ENCODE measurements around the gene SALL3.

Gene SALL3

GRCh38 chr18:79006106-79006795 is 26.6 kb downstream of the SALL3 start:
- no peak for DNase-seq
- H3K36me3 ChIP-seq: no peaks in the 10 kb centered on the region
- H3K4me1 ChIP-seq: no peaks in the 10 kb centered on the region
- no peak overlapping the region for H3K4me3 ChIP-seq (ENCODE audit: low read depth, low read length)
- TF ChIP-seq, protein P1, sequence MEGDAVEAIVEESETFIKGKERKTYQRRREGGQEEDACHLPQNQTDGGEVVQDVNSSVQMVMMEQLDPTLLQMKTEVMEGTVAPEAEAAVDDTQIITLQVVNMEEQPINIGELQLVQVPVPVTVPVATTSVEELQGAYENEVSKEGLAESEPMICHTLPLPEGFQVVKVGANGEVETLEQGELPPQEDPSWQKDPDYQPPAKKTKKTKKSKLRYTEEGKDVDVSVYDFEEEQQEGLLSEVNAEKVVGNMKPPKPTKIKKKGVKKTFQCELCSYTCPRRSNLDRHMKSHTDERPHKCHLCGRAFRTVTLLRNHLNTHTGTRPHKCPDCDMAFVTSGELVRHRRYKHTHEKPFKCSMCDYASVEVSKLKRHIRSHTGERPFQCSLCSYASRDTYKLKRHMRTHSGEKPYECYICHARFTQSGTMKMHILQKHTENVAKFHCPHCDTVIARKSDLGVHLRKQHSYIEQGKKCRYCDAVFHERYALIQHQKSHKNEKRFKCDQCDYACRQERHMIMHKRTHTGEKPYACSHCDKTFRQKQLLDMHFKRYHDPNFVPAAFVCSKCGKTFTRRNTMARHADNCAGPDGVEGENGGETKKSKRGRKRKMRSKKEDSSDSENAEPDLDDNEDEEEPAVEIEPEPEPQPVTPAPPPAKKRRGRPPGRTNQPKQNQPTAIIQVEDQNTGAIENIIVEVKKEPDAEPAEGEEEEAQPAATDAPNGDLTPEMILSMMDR (IDR thresholded peaks at IDR 0.05; ENCODE audit: low read depth, low read length): no peak
- peaks cover 32% of the 10 kb centered on the region for H3K27me3 ChIP-seq
- no peaks in the 10 kb centered on the region for H3K9me3 ChIP-seq

- Histone ChIP-seq H3K27me3 (peaks cover 36% of the 10 kb centered on the region), H3K36me3 (no peaks in the 10 kb centered on the region), H3K9me3 (no peaks in the 10 kb centered on the region), H3K4me1 (no peaks in the 10 kb centered on the region), H3K4me3 (ENCODE audit: low read depth, low read length) (no peak overlapping the region)
- DNase-seq: no peak
- TF ChIP-seq, protein P1 (IDR thresholded peaks at IDR 0.05; ENCODE audit: low read depth, low read length): no peak
Observed at GRCh38 chr18:79007440-79007839, 27.8 kb downstream of the SALL3 start.

- TF ChIP-seq, protein P1 (IDR thresholded peaks at IDR 0.05; ENCODE audit: low read depth, low read length): no peak
- no peak for DNase-seq
- H3K9me3 ChIP-seq: no peaks in the 10 kb centered on the region
- H3K27me3 ChIP-seq: peaks cover 41% of the 10 kb centered on the region
- H3K4me1 ChIP-seq: no peaks in the 10 kb centered on the region
- no peak overlapping the region for H3K4me3 ChIP-seq (ENCODE audit: low read depth, low read length)
- H3K36me3 ChIP-seq: no peaks in the 10 kb centered on the region
Observed at GRCh38 chr18:79008356-79008940, 28.8 kb downstream of the SALL3 start.

DNA sequence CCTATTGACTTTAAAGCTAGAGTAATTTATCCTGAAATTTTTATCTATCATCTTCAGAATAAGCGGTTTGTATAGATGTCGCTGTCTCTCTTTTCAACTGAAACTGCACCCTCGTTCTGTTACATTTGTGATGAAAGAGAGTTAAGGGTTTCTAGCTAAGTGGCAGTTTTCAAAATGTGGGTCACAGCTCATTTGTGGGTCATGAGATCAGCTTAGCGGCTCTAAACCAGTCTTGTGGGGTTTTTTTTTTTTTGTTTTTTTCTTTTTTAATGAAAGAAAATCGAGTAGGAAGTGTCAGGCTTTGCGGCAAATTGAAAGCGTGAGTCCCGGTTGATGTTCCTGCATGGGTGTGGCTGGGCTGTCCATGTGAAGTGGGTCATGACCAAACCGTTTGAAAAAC is 31.2 kb downstream of the SALL3 start:
- H3K36me3 ChIP-seq: no peaks in the 10 kb centered on the region
- TF ChIP-seq, protein P1 (IDR thresholded peaks at IDR 0.05; ENCODE audit: low read depth, low read length): no peak
- DNase-seq: no peak
- H3K4me1 ChIP-seq: no peaks in the 10 kb centered on the region
- H3K9me3 ChIP-seq: no peaks in the 10 kb centered on the region
- no peak overlapping the region for H3K4me3 ChIP-seq (ENCODE audit: low read depth, low read length)
- peaks cover 40% of the 10 kb centered on the region for H3K27me3 ChIP-seq

- Histone ChIP-seq H3K4me1 (no peaks in the 10 kb centered on the region), H3K36me3 (no peaks in the 10 kb centered on the region), H3K4me3 (ENCODE audit: low read depth, low read length) (no peak overlapping the region), H3K9me3 (no peaks in the 10 kb centered on the region), H3K27me3 (peaks cover 40% of the 10 kb centered on the region)
- DNase-seq: no peak
- TF ChIP-seq, protein P1 (IDR thresholded peaks at IDR 0.05; ENCODE audit: low read depth, low read length): no peak
Observed at GRCh38 chr18:79011300-79011870, 31.8 kb downstream of the SALL3 start.

DNA sequence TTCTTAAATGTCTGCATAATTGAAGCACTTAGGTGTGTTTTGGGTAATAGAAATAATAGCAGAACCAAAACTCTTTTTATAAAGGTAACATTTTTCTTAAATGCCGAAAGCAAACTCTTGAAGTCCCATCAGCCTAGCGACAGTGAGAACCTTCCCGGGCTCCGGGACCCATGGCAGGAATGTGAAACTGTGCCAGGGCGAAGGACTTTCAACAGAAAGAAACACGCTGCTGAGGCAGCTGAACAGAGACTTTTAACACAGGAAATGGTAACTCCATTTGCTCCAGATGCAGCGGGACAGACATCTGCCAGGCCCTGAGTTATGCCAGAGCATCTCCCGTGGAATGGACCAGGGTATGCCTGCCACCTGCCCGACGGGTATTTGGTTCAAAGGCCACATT is 34.3 kb downstream of the SALL3 start:
- TF ChIP-seq, protein P1 (IDR thresholded peaks at IDR 0.05; ENCODE audit: low read depth, low read length): no peak
- Histone ChIP-seq H3K9me3 (no peaks in the 10 kb centered on the region), H3K4me1 (no peaks in the 10 kb centered on the region), H3K27me3 (peaks cover 46% of the 10 kb centered on the region), H3K36me3 (no peaks in the 10 kb centered on the region), H3K4me3 (ENCODE audit: low read depth, low read length) (no peak overlapping the region)
- no peak for DNase-seq

Data from BE2C (cell line).